IPS-18a (cell line): Measurements from ENCODE around the gene CD3E.

Experiments used
- H3K27ac ChIP-seq: one replicate; pipeline ENCODE4 v1.5.1; 2013; ENCODE audit warnings: low read length
- H3K27me3 ChIP-seq: one replicate; pipeline ENCODE4 v1.6.1; 2013; ENCODE audit warnings: mild to moderate bottlenecking, low read length; ENCODE audit not compliant: control insufficient read depth, insufficient read depth
- H3K36me3 ChIP-seq: one replicate; pipeline ENCODE4 v1.6.1; 2013; ENCODE audit warnings: low read depth, low read length; ENCODE audit not compliant: control insufficient read depth
- H3K4me1 ChIP-seq: one replicate; pipeline ENCODE4 v1.6.1; 2013; ENCODE audit warnings: low read depth, low read length; ENCODE audit not compliant: control insufficient read depth
- H3K4me3 ChIP-seq: one replicate; pipeline ENCODE4 v1.5.1; 2013; ENCODE audit warnings: low read length
- H3K9ac ChIP-seq: one replicate; pipeline ENCODE4 v1.6.1; 2013; ENCODE audit warnings: mild to moderate bottlenecking, low read length, moderate library complexity
- H3K9me3 ChIP-seq: one replicate; pipeline ENCODE4 v1.6.1; 2013; ENCODE audit warnings: low read depth, low read length; ENCODE audit not compliant: control insufficient read depth

Gene CD3E

GRCh38 chr11:118364956-118365615, 60.6 kb downstream of the CD3E start:
- no peak overlapping the region for H3K4me3 ChIP-seq
- H3K36me3 ChIP-seq = peaks cover 27% of the 10 kb centered on the region
- H3K4me1 ChIP-seq = peaks cover 2% of the 10 kb centered on the region
- no peaks in the 10 kb centered on the region for H3K9me3 ChIP-seq
- no peak overlapping the region for H3K9ac ChIP-seq
- no peaks in the 10 kb centered on the region for H3K27me3 ChIP-seq
- H3K27ac ChIP-seq = no peak overlapping the region
